NCI-H1417 (cell line): ENCODE data around the gene TBC1D25.

Source experiments
- DNase-seq, 3 experiments: peaks; one replicate each; lab custom pipeline; 2025; lab: John Stamatoyannopoulos, UW

TBC1D25 gene

DNA sequence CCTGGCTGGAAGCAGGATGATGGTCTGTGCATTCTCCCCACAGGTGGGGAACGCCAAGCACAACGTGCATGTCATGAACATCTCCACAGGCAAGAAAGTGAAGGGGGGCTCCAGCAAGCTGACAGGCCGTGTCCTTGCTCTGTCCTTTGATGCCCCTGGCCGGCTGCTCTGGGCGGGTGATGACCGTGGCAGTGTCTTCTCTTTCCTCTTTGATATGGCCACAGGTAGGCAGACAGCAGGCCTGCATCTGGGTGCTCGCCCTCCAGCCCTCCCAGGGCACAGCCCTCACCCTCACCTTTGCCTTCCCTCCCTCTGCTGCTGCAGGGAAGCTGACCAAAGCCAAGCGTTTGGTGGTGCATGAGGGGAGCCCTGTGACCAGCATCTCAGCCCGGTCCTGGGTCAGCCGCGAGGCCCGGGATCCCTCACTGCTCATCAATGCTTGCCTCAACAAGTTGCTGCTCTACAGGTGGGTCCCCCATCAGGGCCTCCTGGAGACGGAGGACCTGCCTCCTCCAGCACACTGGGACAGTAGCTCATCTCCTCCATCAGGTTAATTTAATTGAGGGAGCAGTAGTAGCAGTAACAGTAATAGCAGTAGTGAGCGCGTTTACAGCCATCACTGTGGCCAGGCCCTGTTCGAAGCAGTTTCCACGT is 62.4 kb downstream of the TBC1D25 start:
- DNase-seq = no peak

DNA sequence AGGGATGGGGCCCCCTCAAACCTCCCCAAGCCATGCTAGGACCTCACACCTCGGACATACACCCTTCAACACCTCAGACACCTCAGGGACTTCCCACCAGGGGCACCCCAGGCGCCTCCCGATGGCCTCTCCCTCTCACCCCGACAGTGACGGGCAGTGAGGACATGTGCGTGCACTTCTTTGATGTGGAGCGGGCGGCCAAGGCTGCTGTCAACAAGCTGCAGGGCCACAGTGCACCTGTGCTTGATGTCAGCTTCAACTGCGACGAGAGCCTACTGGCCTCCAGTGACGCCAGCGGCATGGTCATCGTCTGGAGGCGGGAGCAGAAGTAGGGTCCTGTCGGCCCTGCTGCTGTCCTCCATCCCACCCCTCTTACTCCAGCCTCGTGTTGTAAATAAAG is 65.2 kb downstream of the TBC1D25 start:
- no peak for DNase-seq

DNA sequence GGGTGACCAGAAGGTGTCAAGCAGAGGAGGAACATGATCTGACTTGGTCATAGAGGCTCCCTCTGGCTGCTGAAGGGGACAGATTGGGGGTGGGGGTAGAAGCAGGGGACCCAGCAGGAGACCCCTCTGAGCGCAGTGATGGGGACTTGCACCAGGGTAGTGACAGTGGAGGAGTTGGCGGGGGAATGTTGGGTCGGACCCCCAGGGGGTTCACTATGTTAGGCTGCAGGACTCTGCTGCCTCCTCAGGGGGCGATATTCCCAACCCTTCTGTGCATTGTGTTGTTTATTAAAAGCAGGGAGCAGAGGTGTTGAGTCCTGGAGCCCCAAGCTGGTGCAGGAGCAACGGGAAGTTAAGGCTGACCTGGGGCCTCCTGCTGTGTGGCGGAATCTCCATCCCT is 66.6 kb downstream of the TBC1D25 start:
- no peak for DNase-seq

DNA sequence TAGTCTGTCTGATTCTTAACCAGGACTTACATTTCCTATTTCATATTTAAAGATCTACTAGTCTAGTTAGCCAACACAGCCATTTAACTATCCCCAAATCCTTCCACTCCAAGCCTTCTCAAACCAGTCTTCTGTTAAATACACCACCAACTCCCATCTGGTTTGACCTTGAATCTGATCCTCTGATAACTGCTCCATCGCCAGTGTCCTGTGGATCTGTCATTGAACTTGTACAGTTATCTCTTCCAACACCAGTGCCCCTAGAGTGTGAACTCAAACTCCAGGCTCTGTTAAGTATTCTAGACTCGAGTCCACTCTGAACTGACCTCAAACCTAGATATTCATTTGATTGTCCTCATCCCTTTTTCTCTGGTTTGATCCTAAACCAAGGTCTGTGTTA is 72.2 kb downstream of the TBC1D25 start:
- no peak for DNase-seq
